ENCODE data around the gene KCNN1. TPM values are rescaled to one million over a fixed set of nuclear protein-coding genes. Genes with fewer than 3 reads are reported as not detected.

KCNN1 gene
- total and polyA plus RNA-seq, 2 experiments from 2014 or later = 2.2 to 29.8 TPM

DNA sequence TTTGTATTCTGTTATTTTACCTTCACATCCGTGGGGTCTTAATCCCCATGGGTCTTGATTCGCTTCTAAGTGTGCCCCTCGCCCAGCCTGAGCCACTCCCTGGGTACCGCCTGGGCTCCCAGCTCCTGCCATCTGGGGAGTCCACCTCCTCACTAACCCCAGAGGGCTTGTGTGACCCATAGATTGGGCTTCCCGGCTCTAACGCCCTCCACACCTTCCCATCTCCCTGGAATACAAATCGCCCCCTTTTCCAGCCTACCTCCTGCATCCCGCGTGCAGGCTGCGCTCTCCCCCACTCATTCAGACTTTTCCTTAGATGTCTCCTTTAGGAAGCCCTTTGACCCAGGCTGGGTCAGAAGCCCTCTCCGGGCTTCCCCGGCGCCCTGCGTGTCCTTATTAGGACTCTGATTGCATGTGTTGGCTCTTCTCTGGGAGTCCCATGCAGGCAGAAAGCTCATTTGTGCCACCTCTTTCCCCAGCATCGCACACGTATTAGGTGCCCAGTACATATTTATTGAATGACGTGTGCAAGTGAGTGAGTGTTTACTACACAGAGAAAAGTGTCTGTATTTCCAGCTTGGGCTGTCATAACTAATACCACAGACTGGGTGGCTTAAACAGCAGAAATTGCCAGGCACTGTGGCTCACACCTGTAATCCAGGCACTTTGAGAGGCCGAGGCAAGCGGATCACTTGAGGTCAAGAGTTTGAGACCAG, 33.3 kb upstream of the KCNN1 start:
- peak overlapping the region; percentile 95 for H3K4me3 ChIP-seq
- Mint-ChIP-seq H3K27ac (peak overlapping the region; percentile 99), H3K9me3 (no peaks in the 10 kb centered on the region), H3K36me3 (ENCODE audit: low read depth) (peaks cover under 1% of the 10 kb centered on the region; the same call in 2 of the 3 replicates), H3K4me3 (peak overlapping the region; percentile 94), H3K4me1 (peaks cover 11% of the 10 kb centered on the region), H3K27me3 (ENCODE audit: insufficient read depth, low read depth, poor library complexity) (peaks cover 14% of the 10 kb centered on the region)
- no peaks in the 10 kb centered on the region for H3K9me2 ChIP-seq (ENCODE audit: insufficient read depth)
- H3K4me2 ChIP-seq = peak overlapping the region; percentile 93
- H4K20me1 ChIP-seq (replicated peaks; ENCODE audit: insufficient read depth) = no peaks in the 10 kb centered on the region
- no peaks in the 10 kb centered on the region for H3K36me3 ChIP-seq (ENCODE audit: insufficient read depth)
- ATAC-seq = no peak; the same call in 2 of the 3 replicates
- H3F3A ChIP-seq (replicated peaks; ENCODE audit: low read depth) = peaks cover 15% of the 10 kb centered on the region; the same call in 1 of the 2 replicates
- no peaks in the 10 kb centered on the region for H3K27me3 ChIP-seq (ENCODE audit: insufficient read depth)
- peak overlapping the region; percentile 95 for H2AFZ ChIP-seq
- DNase-seq (ENCODE audit: low spot score) = peak; percentile 18
- TF ChIP-seq JUNB (IDR thresholded peaks at IDR 0.05; ENCODE audit: unreplicated experiment) (no peak), CTCF (conservative IDR thresholded peaks at IDR 0.05; ENCODE audit: low read depth in 2 of 2) (no peak), POLR2AphosphoS5 (IDR thresholded peaks at IDR 0.05; ENCODE audit: low read depth) (no peak), ZNF331 (CRISPR knock-in tag; IDR thresholded peaks at IDR 0.05; ENCODE audit: low read depth) (no peak)
- H3K79me2 ChIP-seq (replicated peaks; ENCODE audit: insufficient read depth) = peaks cover 10% of the 10 kb centered on the region
- H3K27ac ChIP-seq (ENCODE audit: low read depth) = 0 out of 2 replicates have a peak overlapping the region, but pooled peaks have one; percentile 91
- peaks cover 6% of the 10 kb centered on the region; the same call in 1 of the 2 replicates for H3K4me1 ChIP-seq (ENCODE audit: insufficient read depth)

DNA sequence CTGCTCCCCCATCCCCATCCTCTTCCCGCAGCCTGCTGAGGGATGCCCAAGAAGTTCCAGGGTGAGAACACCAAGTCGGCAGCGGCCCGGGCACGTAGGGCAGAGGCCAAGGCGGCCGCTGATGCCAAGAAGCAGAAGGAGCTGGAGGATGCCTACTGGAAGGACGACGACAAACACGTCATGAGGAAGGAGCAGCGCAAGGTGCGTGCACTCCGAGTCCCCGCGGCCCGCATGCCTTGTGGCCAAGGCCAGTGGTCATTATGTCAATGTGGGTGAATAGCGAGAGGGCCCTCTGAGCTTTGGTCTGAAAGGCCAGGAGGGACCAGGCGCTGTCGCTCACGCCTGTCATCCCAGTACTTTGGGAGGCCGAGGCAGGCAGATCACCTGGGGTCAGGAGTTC, 30.5 kb upstream of the KCNN1 start:
- no peak overlapping the region for H3K4me3 ChIP-seq
- no peaks in the 10 kb centered on the region for H3K36me3 ChIP-seq (ENCODE audit: insufficient read depth)
- Mint-ChIP-seq H3K36me3 (ENCODE audit: low read depth) (peaks cover 14% of the 10 kb centered on the region; the same call in 2 of the 3 replicates), H3K27ac (no peak overlapping the region), H3K4me3 (no peak overlapping the region), H3K4me1 (peaks cover 11% of the 10 kb centered on the region), H3K9me3 (no peaks in the 10 kb centered on the region), H3K27me3 (ENCODE audit: insufficient read depth, low read depth, poor library complexity) (peaks cover 14% of the 10 kb centered on the region)
- peaks cover 4% of the 10 kb centered on the region; the same call in 1 of the 2 replicates for H3K4me1 ChIP-seq (ENCODE audit: insufficient read depth)
- ATAC-seq = no peak
- no peaks in the 10 kb centered on the region for H3K9me2 ChIP-seq (ENCODE audit: insufficient read depth)
- DNase-seq (ENCODE audit: low spot score) = no peak
- no peak overlapping the region for H3K4me2 ChIP-seq
- H3K27ac ChIP-seq (ENCODE audit: low read depth) = no peak overlapping the region
- peaks cover 13% of the 10 kb centered on the region; the same call in 1 of the 2 replicates for H3F3A ChIP-seq (replicated peaks; ENCODE audit: low read depth)
- peaks cover 10% of the 10 kb centered on the region for H3K79me2 ChIP-seq (replicated peaks; ENCODE audit: insufficient read depth)
- 0 out of 2 replicates have a peak, but pooled peaks cover 3% of the 10 kb centered on the region for H4K20me1 ChIP-seq (replicated peaks; ENCODE audit: insufficient read depth)
- no peaks in the 10 kb centered on the region for H3K27me3 ChIP-seq (ENCODE audit: insufficient read depth)
- H2AFZ ChIP-seq = no peak overlapping the region
- no peak for TF ChIP-seq ZNF331 (CRISPR knock-in tag; IDR thresholded peaks at IDR 0.05; ENCODE audit: low read depth)
- TF ChIP-seq, protein P1, sequence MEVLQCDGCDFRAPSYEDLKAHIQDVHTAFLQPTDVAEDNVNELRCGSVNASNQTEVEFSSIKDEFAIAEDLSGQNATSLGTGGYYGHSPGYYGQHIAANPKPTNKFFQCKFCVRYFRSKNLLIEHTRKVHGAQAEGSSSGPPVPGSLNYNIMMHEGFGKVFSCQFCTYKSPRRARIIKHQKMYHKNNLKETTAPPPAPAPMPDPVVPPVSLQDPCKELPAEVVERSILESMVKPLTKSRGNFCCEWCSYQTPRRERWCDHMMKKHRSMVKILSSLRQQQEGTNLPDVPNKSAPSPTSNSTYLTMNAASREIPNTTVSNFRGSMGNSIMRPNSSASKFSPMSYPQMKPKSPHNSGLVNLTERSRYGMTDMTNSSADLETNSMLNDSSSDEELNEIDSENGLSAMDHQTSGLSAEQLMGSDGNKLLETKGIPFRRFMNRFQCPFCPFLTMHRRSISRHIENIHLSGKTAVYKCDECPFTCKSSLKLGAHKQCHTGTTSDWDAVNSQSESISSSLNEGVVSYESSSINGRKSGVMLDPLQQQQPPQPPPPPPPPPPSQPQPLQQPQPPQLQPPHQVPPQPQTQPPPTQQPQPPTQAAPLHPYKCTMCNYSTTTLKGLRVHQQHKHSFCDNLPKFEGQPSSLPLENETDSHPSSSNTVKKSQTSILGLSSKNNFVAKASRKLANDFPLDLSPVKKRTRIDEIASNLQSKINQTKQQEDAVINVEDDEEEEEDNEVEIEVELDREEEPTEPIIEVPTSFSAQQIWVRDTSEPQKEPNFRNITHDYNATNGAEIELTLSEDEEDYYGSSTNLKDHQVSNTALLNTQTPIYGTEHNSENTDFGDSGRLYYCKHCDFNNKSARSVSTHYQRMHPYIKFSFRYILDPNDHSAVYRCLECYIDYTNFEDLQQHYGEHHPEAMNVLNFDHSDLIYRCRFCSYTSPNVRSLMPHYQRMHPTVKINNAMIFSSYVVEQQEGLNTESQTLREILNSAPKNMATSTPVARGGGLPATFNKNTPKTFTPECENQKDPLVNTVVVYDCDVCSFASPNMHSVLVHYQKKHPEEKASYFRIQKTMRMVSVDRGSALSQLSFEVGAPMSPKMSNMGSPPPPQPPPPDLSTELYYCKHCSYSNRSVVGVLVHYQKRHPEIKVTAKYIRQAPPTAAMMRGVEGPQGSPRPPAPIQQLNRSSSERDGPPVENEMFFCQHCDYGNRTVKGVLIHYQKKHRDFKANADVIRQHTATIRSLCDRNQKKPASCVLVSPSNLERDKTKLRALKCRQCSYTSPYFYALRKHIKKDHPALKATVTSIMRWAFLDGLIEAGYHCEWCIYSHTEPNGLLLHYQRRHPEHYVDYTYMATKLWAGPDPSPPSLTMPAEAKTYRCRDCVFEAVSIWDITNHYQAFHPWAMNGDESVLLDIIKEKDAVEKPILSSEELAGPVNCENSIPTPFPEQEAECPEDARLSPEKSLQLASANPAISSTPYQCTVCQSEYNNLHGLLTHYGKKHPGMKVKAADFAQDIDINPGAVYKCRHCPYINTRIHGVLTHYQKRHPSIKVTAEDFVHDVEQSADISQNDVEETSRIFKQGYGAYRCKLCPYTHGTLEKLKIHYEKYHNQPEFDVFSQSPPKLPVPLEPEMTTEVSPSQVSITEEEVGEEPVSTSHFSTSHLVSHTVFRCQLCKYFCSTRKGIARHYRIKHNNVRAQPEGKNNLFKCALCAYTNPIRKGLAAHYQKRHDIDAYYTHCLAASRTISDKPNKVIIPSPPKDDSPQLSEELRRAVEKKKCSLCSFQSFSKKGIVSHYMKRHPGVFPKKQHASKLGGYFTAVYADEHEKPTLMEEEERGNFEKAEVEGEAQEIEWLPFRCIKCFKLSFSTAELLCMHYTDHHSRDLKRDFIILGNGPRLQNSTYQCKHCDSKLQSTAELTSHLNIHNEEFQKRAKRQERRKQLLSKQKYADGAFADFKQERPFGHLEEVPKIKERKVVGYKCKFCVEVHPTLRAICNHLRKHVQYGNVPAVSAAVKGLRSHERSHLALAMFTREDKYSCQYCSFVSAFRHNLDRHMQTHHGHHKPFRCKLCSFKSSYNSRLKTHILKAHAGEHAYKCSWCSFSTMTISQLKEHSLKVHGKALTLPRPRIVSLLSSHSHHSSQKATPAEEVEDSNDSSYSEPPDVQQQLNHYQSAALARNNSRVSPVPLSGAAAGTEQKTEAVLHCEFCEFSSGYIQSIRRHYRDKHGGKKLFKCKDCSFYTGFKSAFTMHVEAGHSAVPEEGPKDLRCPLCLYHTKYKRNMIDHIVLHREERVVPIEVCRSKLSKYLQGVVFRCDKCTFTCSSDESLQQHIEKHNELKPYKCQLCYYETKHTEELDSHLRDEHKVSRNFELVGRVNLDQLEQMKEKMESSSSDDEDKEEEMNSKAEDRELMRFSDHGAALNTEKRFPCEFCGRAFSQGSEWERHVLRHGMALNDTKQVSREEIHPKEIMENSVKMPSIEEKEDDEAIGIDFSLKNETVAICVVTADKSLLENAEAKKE (CRISPR knock-in tag; IDR thresholded peaks at IDR 0.05) = no peak
- TF ChIP-seq EZH2 (IDR thresholded peaks at IDR 0.05; ENCODE audit: low read depth, unreplicated experiment) = no peak
- no peak for TF ChIP-seq NANOG (IDR thresholded peaks at IDR 0.05; ENCODE audit: borderline replicate concordance)
- no peak for TF ChIP-seq STAT1 (IDR thresholded peaks at IDR 0.05; ENCODE audit: unreplicated experiment)
- TF ChIP-seq JUNB (IDR thresholded peaks at IDR 0.05; ENCODE audit: unreplicated experiment) = no peak
- TF ChIP-seq ZNF114 (CRISPR knock-in tag; IDR thresholded peaks at IDR 0.05) = no peak
- no peak for TF ChIP-seq ETS1 (IDR thresholded peaks at IDR 0.05)
- TF ChIP-seq POLR2AphosphoS5 (IDR thresholded peaks at IDR 0.05; ENCODE audit: low read depth) = no peak
